K562 (cell line): ENCODE measurements around the gene LPGAT1. TPM values are rescaled to one million over a fixed set of nuclear protein-coding genes. Genes with fewer than 3 reads are reported as not detected.

Source experiments
- ATAC-seq: fragments of 200-7000 bp; cut with Tn5 transposase; 3 replicates; pipeline ENCODE4 v1.9.1; 2020; ENCODE audit warnings: moderate library complexity
- BruUV-seq: library from RNA; stranded (reverse); fragments of 400-500 nt; replicated peaks from 2 replicates; lab custom pipeline; 2021; lab: Mats Ljungman, UMichigan
- CTCF ChIA-PET: fragments of 300-600 bp; formaldehyde crosslinking; extraction: SDS; loops from one replicate; lab custom pipeline; 2021; ENCODE audit warnings: low intra/inter-chr PET ratio; lab: Yijun Ruan, JAX
- POLR2A ChIA-PET: fragments of 300-600, 350-650 bp; sonication (Branson Sonifier 250); formaldehyde crosslinking; extraction: SDS; loops from one replicate; lab custom pipeline; 2021; ENCODE audit warnings: antibody characterized with exemption, inconsistent platforms; lab: Yijun Ruan, JAX
- DNase-seq, 4 experiments: peaks; one replicate each; pipeline versions ENCODE4 v3.0.0 to v3.0.0-alpha.2; 2011 to 2018; ENCODE audit warnings: low spot score in 3 of 4, mixed read lengths in 3 of 4; ENCODE audit errors: extremely low read depth in 1 of 4
- FAIRE-seq: peaks from 2 replicates; lab custom pipeline; 2011; peaks lifted over from hg19 to GRCh38; lab: Jason Lieb, UNC
- H2AFZ ChIP-seq: 2 replicates; pipeline ENCODE4 v1.6.0; 2011; ENCODE audit warnings: low read depth, low read length, control low read depth, inconsistent platforms
- H3K27ac ChIP-seq: fragments of 200-600 bp; 3 replicates; pipeline ENCODE4 v1.8.0; 2011; ENCODE audit warnings: low read depth, mild to moderate bottlenecking, control low read depth, inconsistent platforms, low read length, moderate library complexity, mixed read lengths; ENCODE audit errors: extremely low read depth
- H3K27me3 ChIP-seq, 2 experiments: fragments of 300-600 bp in 1 of 2; 2 replicates in 1 of 2; 3 replicates in 1 of 2; pipeline versions ENCODE4 v1.6.0 to v1.8.0; 2011; ENCODE audit warnings: inconsistent platforms in 2 of 2, low read length in 2 of 2, mild to moderate bottlenecking in 1 of 2, mixed read lengths in 1 of 2, moderate library complexity in 1 of 2; ENCODE audit not compliant: control insufficient read depth in 2 of 2, insufficient read depth in 2 of 2
- H3K36me3 ChIP-seq: fragments of 300-600 bp; 3 replicates; pipeline ENCODE4 v1.8.0; 2011; ENCODE audit warnings: mild to moderate bottlenecking, low read length, inconsistent platforms; ENCODE audit not compliant: control insufficient read depth, insufficient read depth
- H3K4me1 ChIP-seq, 2 experiments: fragments of 200-600 bp in 1 of 2; replicated peaks in 1 of 2; 2 replicates in 1 of 2; 3 replicates in 1 of 2; pipeline versions ENCODE4 v1.5.1 to v1.8.0; 2011; ENCODE audit warnings: inconsistent platforms in 2 of 2, low read length in 2 of 2, mild to moderate bottlenecking in 1 of 2, mixed read lengths in 1 of 2, moderate library complexity in 1 of 2; ENCODE audit not compliant: control insufficient read depth in 2 of 2, insufficient read depth in 2 of 2
- H3K4me2 ChIP-seq: 2 replicates; pipeline ENCODE4 v1.6.1; 2011; ENCODE audit warnings: low read length, control low read depth, inconsistent platforms, mixed read lengths; ENCODE audit not compliant: insufficient read depth
- H3K4me3 ChIP-seq: fragments of 200-600 bp; sonication (generic), shearing (Covaris generic); 2 replicates; pipeline ENCODE4 v1.5.1; 2016; ENCODE audit warnings: control low read depth, inconsistent platforms
- H3K79me2 ChIP-seq: fragments of 200-600 bp; 3 replicates; pipeline ENCODE4 v1.8.0; 2011; ENCODE audit warnings: low read length, inconsistent platforms; ENCODE audit not compliant: control insufficient read depth, insufficient read depth
- H3K9ac ChIP-seq, 2 experiments: 2 replicates each; pipeline versions ENCODE4 v1.6.0 to v1.6.1; 2011; ENCODE audit warnings: low read depth in 2 of 2, low read length in 2 of 2, control low read depth in 1 of 2, inconsistent platforms in 1 of 2, mild to moderate bottlenecking in 1 of 2, mixed read lengths in 1 of 2; ENCODE audit not compliant: insufficient read depth in 1 of 2
- H3K9me1 ChIP-seq: one replicate; pipeline ENCODE4 v1.6.0; 2011; ENCODE audit warnings: inconsistent platforms, mild to moderate bottlenecking, low read length, moderate library complexity; ENCODE audit not compliant: control insufficient read depth, insufficient read depth
- H3K9me3 ChIP-seq: replicated peaks from 2 replicates; pipeline ENCODE4 v1.5.1; 2011; ENCODE audit warnings: low read depth, low read length, inconsistent platforms; ENCODE audit not compliant: control insufficient read depth, insufficient read depth
- H4K20me1 ChIP-seq: replicated peaks from 2 replicates; pipeline ENCODE4 v1.6.1; 2011; ENCODE audit warnings: low read length, inconsistent platforms, mixed read lengths; ENCODE audit not compliant: control insufficient read depth, insufficient read depth
- FOXK2 ChIP-seq, 2 experiments: fragments of 450-650 bp; IDR thresholded peaks in 1 of 2; conservative IDR thresholded peaks in 1 of 2; 2 replicates each; pipeline ENCODE4 v1.6.1; 2016; ENCODE audit warnings: low read depth in 2 of 2, mild to moderate bottlenecking in 1 of 2
- NR2C1 ChIP-seq, 2 experiments: fragments of 450-650 bp; IDR thresholded peaks; 2 replicates each; pipeline ENCODE4 v1.6.1; 2017; ENCODE audit warnings: mild to moderate bottlenecking in 2 of 2, antibody characterized with exemption in 1 of 2, inconsistent platforms in 1 of 2, missing compliant biosample characterization in 1 of 2, missing genetic modification characterization in 1 of 2
- NR4A1 ChIP-seq, 2 experiments: fragments of 250-450 bp in 1 of 2; fragments of 450-650 bp in 1 of 2; sonication (Bioruptor Pico) in 1 of 2; IDR thresholded peaks; 2 replicates each; pipeline versions ENCODE4 v1.4.0 to v1.6.1; 2016 to 2020; ENCODE audit warnings: mild to moderate bottlenecking in 2 of 2, missing compliant biosample characterization in 1 of 2, missing genetic modification characterization in 1 of 2, moderate library complexity in 1 of 2
- NUFIP1 ChIP-seq: fragments of 450-650 bp; IDR thresholded peaks from 2 replicates; pipeline ENCODE4 v1.6.1; 2018; ENCODE audit not compliant: partially characterized antibody
- PRPF4 ChIP-seq: fragments of 200-400 bp; formaldehyde crosslinking; IDR thresholded peaks from one replicate; pipeline ENCODE4 v1.6.1; 2017; ENCODE audit warnings: low read length, low read depth, mild to moderate bottlenecking; ENCODE audit not compliant: insufficient read depth, poor library complexity, severe bottlenecking
- TCF7 ChIP-seq: sonication (generic); IDR thresholded peaks from 2 replicates; pipeline ENCODE4 v1.6.1; 2016; ENCODE audit warnings: antibody characterized with exemption, borderline replicate concordance
- ZNF184 ChIP-seq: sonication (generic); formaldehyde crosslinking; IDR thresholded peaks from 2 replicates; pipeline ENCODE4 v1.5.0; 2020; ENCODE audit warnings: missing genetic modification reagents
- ZNF444 ChIP-seq: fragments of 250-450 bp; sonication (Bioruptor Pico); IDR thresholded peaks from 2 replicates; pipeline ENCODE4 v1.4.0; 2020; ENCODE audit warnings: mild to moderate bottlenecking, moderate library complexity
- WGBS: fragments of 100-300 bp; shearing (Covaris generic); methylation state at CpG from one replicate; pipeline ENCODE4 v1.1.6; 2016; ENCODE audit warnings: low coverage, mixed read lengths; ENCODE audit not compliant: insufficient coverage; ENCODE audit errors: missing lambda C conversion rate; 5-methylcytosine and 5-hydroxymethylcytosine counted together
- in situ Hi-C: fragments of 300-500 bp; cut with MboI; formaldehyde crosslinking; loops from 4 replicates; pipeline ENCODE4 v1.15.0; 2018; ENCODE audit warnings: inconsistent platforms, mixed read lengths
- intact Hi-C: fragments of 100-400 bp; cut with micrococcal nuclease; formaldehyde crosslinking; loops from 2 replicates; pipeline ENCODE4 v1.14.2; 2022
- polyA plus RNA-seq, 8 experiments: library from polyadenylated mRNA; depleted of rRNA in 4 of 8; stranded (reverse) in 5 of 8; unstranded in 3 of 8; fragments of >200 nt; fragmentation: Nextera tagmentation in 2 of 8; fragmentation: Illumina TruSeq in 1 of 8; extraction: Ambion mirVana in 2 of 8; extraction: Trizol in 1 of 8; gene quantifications; 2 replicates each; pipeline versions ENCODE4 v1.2.1 to v1.2.3, GENCODE V29; 2011 to 2014; ENCODE audit warnings: inconsistent platforms in 1 of 8, missing spikeins in 1 of 8
- total RNA-seq, 7 experiments: library from RNA; depleted of rRNA in 6 of 7; stranded (reverse); fragments of >200 nt in 6 of 7; fragmentation: Illumina TruSeq in 2 of 7; extraction: Trizol in 2 of 7; gene quantifications; 2 replicates each; pipeline versions ENCODE4 v1.2.1 to v1.2.3, GENCODE V29; 2011 to 2021; ENCODE audit warnings: low replicate concordance in 1 of 7
- TF ChIP-seq, protein P1 (sequence below): fragments of 250-450 bp; sonication (Bioruptor Pico); IDR thresholded peaks from 2 replicates; pipeline ENCODE4 v1.4.0; 2020
- TF ChIP-seq, protein P2 (sequence below): sonication (generic); formaldehyde crosslinking; IDR thresholded peaks from 2 replicates; pipeline ENCODE4 v1.8.1; 2023; ENCODE audit warnings: mild to moderate bottlenecking, missing genetic modification reagents
- TF ChIP-seq, protein P3 (sequence below): fragments of 450-650 bp; IDR thresholded peaks from 2 replicates; pipeline ENCODE4 v1.6.1; 2016

LPGAT1 gene
- total and polyA plus RNA-seq, 9 of the 15 experiments (the other 6 are each of a cell fraction or from before 2014, with no cell fraction given) = 5.7 to 31.4 (median 16.3) TPM

DNA sequence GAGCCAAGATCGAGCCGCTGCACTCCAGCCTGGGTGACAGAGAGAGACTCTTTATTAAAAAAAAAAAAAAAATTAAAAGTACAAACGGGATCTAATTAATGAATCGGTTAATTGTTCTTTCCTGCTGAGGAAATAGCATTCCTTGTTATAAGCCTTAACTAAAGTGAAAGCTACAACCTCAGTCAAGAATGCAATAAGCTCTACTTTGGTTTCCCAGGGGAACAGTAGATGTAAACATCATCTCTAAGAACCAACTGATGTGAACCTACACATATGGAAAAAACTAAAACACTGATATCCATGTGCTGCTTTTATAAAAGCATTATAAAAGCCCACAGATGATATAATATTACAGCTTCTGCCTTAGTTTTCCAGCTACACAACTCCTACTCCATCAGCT, 41.9 kb downstream of the LPGAT1 start (continued):
- TF ChIP-seq, protein P1, sequence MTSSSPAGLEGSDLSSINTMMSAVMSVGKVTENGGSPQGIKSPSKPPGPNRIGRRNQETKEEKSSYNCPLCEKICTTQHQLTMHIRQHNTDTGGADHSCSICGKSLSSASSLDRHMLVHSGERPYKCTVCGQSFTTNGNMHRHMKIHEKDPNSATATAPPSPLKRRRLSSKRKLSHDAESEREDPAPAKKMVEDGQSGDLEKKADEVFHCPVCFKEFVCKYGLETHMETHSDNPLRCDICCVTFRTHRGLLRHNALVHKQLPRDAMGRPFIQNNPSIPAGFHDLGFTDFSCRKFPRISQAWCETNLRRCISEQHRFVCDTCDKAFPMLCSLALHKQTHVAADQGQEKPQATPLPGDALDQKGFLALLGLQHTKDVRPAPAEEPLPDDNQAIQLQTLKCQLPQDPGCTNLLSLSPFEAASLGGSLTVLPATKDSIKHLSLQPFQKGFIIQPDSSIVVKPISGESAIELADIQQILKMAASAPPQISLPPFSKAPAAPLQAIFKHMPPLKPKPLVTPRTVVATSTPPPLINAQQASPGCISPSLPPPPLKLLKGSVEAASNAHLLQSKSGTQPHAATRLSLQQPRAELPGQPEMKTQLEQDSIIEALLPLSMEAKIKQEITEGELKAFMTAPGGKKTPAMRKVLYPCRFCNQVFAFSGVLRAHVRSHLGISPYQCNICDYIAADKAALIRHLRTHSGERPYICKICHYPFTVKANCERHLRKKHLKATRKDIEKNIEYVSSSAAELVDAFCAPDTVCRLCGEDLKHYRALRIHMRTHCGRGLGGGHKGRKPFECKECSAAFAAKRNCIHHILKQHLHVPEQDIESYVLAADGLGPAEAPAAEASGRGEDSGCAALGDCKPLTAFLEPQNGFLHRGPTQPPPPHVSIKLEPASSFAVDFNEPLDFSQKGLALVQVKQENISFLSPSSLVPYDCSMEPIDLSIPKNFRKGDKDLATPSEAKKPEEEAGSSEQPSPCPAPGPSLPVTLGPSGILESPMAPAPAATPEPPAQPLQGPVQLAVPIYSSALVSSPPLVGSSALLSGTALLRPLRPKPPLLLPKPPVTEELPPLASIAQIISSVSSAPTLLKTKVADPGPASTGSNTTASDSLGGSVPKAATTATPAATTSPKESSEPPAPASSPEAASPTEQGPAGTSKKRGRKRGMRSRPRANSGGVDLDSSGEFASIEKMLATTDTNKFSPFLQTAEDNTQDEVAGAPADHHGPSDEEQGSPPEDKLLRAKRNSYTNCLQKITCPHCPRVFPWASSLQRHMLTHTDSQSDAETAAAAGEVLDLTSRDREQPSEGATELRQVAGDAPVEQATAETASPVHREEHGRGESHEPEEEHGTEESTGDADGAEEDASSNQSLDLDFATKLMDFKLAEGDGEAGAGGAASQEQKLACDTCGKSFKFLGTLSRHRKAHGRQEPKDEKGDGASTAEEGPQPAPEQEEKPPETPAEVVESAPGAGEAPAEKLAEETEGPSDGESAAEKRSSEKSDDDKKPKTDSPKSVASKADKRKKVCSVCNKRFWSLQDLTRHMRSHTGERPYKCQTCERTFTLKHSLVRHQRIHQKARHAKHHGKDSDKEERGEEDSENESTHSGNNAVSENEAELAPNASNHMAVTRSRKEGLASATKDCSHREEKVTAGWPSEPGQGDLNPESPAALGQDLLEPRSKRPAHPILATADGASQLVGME (CRISPR knock-in tag) = no peak
- TF ChIP-seq ZNF444 (CRISPR knock-in tag) = no peak

DNA sequence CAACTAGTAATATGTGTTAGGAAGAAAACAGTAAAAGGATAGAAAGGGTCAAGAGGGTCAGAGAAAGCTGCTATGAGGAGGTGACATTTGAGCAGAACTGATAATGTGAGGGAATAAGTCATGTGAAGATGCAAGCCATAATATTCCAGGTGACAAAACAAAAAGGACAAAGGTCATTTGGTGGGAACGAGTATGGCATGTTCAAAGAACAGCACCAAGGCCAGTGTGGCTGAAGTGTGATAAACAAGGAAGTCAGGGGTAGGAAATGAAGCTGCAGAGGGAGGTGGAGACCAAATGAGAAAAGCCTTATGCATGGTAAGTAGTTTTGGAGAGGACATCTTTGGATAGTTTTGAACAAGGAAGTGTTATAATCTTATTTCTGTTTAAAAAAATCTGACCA, 46.7 kb downstream of the LPGAT1 start:
- peaks cover 5% of the 10 kb centered on the region; the same call in 1 of the 3 replicates for H3K36me3 ChIP-seq
- ATAC-seq (peak; percentile 60; the same call in 2 of the 3 replicates), FAIRE-seq (no peak), DNase-seq (peak in 1 of 4 experiments; percentile 38)
- no peaks in the 10 kb centered on the region for H3K9me1 ChIP-seq
- H3K9ac ChIP-seq = no peak overlapping the region
- ChIA-PET POLR2A (interaction anchor here (0.6 to 0.7 kb wide), 2 partner anchors 18 to 86 kb away, joined by 3 read pairs; no protein-coding TSS in a partner anchor), CTCF (no interaction called here)
- H2AFZ ChIP-seq = no peak overlapping the region
- no peaks in the 10 kb centered on the region for H3K27me3 ChIP-seq
- H3K4me2 ChIP-seq = no peak overlapping the region
- peaks cover 0 to 4% of the 10 kb centered on the region in 2 experiments; a peak in 2 of 5 replicates for H3K4me1 ChIP-seq
- H3K79me2 ChIP-seq = no peaks in the 10 kb centered on the region
- WGBS = 0% methylated on average over 1 of the region's 1 CpG
- H4K20me1 ChIP-seq = no peaks in the 10 kb centered on the region
- H3K27ac ChIP-seq = no peak overlapping the region
- no peaks in the 10 kb centered on the region for H3K9me3 ChIP-seq
- BruUV-seq = no TSS peak
- intact Hi-C loops = no loop called here
- in situ Hi-C loops = no loop called here
- H3K4me3 ChIP-seq = no peak overlapping the region
- no peak for TF ChIP-seq NR4A1 (CRISPR knock-in tag; IDR thresholded peaks at IDR 0.05)
- TF ChIP-seq NR4A1 (tag; IDR thresholded peaks at IDR 0.05) = no peak
- peak; percentile 55; the same call in 1 of the 2 replicates for TF ChIP-seq NR2C1 (IDR thresholded peaks at IDR 0.05)
- TF ChIP-seq NR2C1 (tag; IDR thresholded peaks at IDR 0.05) = peak; percentile 51
- TF ChIP-seq, protein P2, sequence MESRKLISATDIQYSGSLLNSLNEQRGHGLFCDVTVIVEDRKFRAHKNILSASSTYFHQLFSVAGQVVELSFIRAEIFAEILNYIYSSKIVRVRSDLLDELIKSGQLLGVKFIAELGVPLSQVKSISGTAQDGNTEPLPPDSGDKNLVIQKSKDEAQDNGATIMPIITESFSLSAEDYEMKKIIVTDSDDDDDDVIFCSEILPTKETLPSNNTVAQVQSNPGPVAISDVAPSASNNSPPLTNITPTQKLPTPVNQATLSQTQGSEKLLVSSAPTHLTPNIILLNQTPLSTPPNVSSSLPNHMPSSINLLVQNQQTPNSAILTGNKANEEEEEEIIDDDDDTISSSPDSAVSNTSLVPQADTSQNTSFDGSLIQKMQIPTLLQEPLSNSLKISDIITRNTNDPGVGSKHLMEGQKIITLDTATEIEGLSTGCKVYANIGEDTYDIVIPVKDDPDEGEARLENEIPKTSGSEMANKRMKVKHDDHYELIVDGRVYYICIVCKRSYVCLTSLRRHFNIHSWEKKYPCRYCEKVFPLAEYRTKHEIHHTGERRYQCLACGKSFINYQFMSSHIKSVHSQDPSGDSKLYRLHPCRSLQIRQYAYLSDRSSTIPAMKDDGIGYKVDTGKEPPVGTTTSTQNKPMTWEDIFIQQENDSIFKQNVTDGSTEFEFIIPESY = no peak
- TF ChIP-seq TCF7 = no peak
- TF ChIP-seq, protein P3, sequence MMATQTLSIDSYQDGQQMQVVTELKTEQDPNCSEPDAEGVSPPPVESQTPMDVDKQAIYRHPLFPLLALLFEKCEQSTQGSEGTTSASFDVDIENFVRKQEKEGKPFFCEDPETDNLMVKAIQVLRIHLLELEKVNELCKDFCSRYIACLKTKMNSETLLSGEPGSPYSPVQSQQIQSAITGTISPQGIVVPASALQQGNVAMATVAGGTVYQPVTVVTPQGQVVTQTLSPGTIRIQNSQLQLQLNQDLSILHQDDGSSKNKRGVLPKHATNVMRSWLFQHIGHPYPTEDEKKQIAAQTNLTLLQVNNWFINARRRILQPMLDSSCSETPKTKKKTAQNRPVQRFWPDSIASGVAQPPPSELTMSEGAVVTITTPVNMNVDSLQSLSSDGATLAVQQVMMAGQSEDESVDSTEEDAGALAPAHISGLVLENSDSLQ = no peak
- TF ChIP-seq ZNF184 = no peak
- no peak for TF ChIP-seq NUFIP1
- peak in 1 of 2 experiments; percentile 71; a peak in 2 of 4 replicates for TF ChIP-seq FOXK2 (conservative IDR thresholded peaks at IDR 0.05 in 1 of 2, IDR thresholded peaks at IDR 0.05 in 1 of 2; ENCODE audit: low read depth in 2 of 2)
- no peak for TF ChIP-seq PRPF4
